HG02981 (cell line): ENCODE measurements around the gene LRRTM4.
"Not testable (repeated sequence)": the region's sequence is repeated elsewhere in the genome, so short reads cannot be mapped to it uniquely, and the experiment has no call there.

Experiments used
- ATAC-seq: cut with Tn5 transposase; IDR thresholded peaks from one replicate; pipeline ENCODE4 v1.9.1; 2021; ENCODE audit warnings: mild to moderate bottlenecking, moderate library complexity; ENCODE audit not compliant: unreplicated experiment

Gene LRRTM4

DNA sequence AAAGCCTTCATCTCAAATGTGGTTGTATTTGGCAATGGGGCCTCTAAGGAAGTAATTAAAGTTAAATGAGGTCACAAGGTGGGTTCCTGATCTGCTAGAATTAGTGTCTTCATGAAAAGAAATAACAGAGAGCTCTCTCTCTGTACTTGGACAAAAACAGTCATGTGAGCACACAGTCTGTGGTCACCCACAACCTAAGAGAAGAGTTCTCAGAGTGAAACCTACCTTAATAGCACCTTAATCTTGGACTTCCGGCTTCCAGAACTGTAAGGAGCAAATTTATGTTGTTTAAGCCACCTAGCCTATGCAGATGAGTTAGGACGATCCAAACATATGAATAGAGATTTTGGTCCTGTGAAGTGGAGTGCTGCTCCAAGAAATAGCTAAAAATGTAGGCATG, 758.9 kb downstream of the LRRTM4 start:
- ATAC-seq, result no peak

- ATAC-seq, result no peak
Observed at GRCh38 chr2:76760367-76760704, 761.8 kb downstream of the LRRTM4 start.

GRCh38 chr2:76759634-76760366, 762.4 kb downstream of the LRRTM4 start:
- no peak for ATAC-seq

DNA sequence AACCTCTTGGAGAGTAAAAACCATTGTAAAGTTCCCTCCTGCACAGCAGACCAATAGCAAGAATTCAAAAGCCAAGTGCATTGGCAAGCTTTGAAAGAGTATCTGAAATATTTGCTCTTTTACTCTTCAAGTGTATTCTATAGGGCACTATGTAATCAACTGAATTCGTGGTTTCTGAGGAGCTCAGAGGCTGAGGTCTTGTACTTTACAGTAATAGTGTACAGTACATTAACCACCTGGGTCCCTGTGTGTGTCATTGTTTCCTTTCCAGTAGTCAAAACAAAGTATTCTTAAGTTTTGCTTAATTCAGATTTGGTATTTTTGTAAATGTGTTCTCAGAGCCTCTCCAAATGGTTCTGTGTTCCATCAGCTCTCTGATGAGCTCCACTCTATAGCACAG, 769.7 kb downstream of the LRRTM4 start:
- no peak for ATAC-seq

- ATAC-seq, result no peak
Observed at GRCh38 chr2:76749858-76750257, 772.3 kb downstream of the LRRTM4 start.

GRCh38 chr2:76748581-76749296, 773.4 kb downstream of the LRRTM4 start:
- ATAC-seq, result no peak

DNA sequence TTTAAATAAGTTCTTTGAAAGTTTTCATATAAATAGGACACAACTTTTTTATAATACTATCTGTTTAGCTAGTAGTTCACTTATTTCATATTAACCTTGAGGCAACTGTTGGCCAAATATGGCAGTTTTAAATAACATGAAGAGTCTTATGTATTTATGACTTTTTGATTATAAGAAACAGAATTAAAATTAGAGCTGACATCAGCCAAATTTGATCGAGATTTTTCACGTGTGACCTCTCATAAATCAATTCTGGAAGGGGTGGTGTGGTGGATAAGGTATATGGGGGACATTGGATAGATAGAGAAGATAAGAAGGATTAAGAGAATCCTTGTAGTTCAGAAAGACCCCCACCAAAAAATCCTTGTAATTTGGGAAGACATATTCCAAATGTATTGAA, 776.6 kb downstream of the LRRTM4 start:
- no peak for ATAC-seq

- ATAC-seq, result no peak
Observed at GRCh38 chr2:76737607-76738006, 784.6 kb downstream of the LRRTM4 start.

DNA sequence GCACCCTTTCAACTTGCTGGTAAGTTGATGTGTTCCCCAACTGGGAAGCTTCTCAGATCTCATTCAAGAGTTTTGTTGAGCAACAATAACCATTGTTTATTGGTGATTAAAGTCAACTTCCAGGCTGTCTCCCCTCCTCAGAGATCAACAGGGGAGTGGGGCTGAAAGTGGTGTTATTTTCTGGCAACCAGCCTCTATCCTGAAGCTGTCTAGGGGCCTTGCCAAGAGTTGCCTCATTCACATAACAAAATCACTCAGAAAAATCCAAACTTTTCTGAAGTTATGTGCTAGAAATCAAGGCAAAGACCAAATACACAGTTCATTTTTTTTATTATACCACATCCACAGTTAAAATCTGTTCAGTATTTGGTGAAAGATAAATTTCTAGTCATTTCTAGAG, 788.4 kb downstream of the LRRTM4 start:
- no peak for ATAC-seq

DNA sequence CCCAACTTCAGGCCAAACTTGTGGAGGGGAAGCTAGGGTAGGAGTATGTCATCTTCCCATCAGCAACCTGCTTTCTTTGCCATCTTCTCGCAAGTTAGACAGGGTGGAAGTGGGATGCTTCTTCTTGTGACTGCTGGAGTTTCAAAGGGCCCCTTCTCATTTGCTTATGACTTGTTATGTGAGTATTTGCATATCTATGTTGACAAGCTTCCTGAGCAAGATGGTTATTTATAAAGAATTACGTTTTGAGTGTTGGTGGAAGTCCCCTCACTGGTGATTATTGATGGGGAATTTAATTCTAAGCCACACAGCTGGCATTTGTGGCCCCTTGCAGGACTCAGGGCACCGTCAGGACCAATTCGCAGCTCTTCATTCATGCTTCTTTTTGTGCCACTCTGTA, 791.0 kb downstream of the LRRTM4 start:
- no peak for ATAC-seq

DNA sequence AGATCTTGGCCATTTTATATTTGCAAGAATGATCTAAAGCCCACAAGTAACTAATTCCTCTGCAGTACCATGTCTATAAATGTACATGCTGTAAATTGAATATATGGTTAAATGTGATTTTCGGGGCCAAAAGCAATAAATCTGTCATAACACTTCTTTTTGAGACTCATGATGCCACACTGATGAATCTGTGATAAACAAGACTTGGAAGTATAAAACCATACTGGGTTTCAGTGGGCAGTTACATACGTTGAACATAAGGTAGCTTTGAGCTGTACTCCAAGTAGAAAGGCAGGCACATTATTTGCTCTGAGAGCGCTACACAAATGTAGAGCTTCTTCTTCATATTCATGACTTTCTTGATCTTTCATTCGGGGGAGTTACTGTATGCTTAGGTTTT, 792.2 kb downstream of the LRRTM4 start:
- no peak for ATAC-seq

- ATAC-seq, result no peak
Observed at GRCh38 chr2:76721226-76721625, 801.0 kb downstream of the LRRTM4 start.

DNA sequence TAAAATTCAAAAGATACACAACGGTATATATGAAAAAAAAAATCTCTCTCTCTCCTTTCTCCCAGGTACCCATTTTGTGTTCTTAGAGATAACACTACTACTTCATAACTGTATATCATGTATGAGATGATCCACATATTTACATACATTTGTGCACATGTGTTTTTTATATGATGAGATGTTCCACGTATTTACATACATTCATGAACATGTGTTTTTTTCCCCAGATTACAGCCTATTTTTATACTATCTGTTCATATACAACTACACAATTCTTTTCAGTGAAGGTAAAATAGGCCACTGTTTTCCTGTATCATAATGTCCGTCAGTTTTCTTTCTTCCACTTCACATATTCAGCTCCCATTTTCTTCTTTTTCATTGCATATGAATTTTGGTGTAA, 808.9 kb downstream of the LRRTM4 start:
- no peak for ATAC-seq

GRCh38 chr2:76711490-76711889, 810.7 kb downstream of the LRRTM4 start:
- no peak for ATAC-seq

DNA sequence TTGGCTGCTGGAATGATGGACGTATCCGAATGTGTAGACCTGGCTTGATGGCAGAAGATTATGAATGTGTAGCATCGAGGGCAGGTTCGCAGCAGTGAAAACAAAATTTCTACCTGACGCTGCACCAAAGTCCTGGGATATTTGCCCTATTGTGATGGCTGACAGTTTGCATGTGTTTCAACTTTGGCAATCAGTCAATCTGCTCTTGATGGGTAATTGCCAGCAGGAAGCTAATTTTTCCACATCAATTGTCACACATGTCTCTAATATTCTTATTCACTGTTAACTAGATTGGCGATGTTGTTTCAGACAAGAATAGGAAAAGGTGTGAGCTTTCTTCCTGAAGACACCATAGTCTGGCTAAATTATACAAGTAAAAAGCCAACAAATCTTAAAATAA, 821.3 kb downstream of the LRRTM4 start:
- no peak for ATAC-seq

DNA sequence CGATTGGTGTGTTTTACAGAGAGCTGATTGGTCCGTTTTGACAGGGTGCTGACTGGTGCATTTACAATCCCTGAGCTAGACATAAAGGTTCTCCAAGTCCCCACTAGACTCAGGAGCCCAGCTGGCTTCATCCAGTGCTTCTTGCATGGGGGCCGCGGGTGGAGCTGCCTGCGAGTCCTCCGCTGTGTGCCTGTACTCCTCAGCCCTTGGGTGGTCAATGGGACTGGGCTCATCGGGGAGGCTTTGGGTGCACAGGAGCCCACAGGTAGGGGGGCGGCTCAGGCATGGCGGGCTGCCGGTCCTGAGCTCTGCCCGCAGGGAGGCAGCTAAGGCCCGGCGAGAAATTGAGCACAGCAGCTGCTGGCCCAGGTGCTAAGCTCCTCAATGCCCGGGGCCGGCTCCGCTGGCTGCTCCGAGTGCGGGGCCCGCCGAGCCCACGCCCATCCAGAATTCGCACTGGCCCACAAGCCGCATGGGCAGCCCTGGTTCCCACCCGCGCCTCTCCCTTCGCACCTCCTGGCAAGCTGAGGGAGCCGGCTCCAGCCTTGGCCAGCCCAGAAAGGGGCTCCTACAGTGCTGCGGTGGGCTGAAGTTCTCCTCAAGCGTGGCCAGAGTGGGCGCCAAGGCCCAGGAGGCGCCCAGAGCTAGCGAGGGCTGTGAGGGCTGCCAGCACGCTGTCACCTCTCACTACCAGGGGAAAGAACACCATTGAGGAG, 824.0 kb downstream of the LRRTM4 start:
- ATAC-seq, result not testable (repeated sequence)
